WERI-Rb-1 (cell line): ENCODE data around the gene SART3.

ENCODE experiments used
- DNase-seq: peaks from one replicate; pipeline ENCODE4 v3.0.0-alpha.2; 2020
- H3K27ac ChIP-seq: fragments of 250-450 bp; sonication (Bioruptor Pico); 2 replicates; pipeline ENCODE4 v1.5.1; 2020; ENCODE audit warnings: mild to moderate bottlenecking, moderate library complexity
- H3K27me3 ChIP-seq: fragments of 250-450 bp; sonication (Bioruptor Pico); 2 replicates; pipeline ENCODE4 v1.5.1; 2021; ENCODE audit warnings: mild to moderate bottlenecking, low read depth, moderate library complexity; ENCODE audit not compliant: insufficient read depth, severe bottlenecking
- H3K36me3 ChIP-seq: fragments of 250-450 bp; sonication (Bioruptor Pico); 2 replicates; pipeline ENCODE4 v1.5.1; 2020; ENCODE audit warnings: mild to moderate bottlenecking, moderate library complexity
- H3K4me3 ChIP-seq: 2 replicates; pipeline ENCODE4 v1.5.1; 2011; ENCODE audit warnings: low read depth, mild to moderate bottlenecking, control low read depth, low read length
- H3K9me3 ChIP-seq: fragments of 250-450 bp; sonication (Bioruptor Pico); 2 replicates; pipeline ENCODE4 v1.5.1; 2021; ENCODE audit warnings: mild to moderate bottlenecking, moderate library complexity; ENCODE audit not compliant: severe bottlenecking
- TF ChIP-seq, protein P1 (sequence below): IDR thresholded peaks from 2 replicates; pipeline ENCODE4 v1.5.1; 2011; ENCODE audit warnings: low read depth, mild to moderate bottlenecking, control low read depth, inconsistent platforms, low read length

The SART3 gene

DNA sequence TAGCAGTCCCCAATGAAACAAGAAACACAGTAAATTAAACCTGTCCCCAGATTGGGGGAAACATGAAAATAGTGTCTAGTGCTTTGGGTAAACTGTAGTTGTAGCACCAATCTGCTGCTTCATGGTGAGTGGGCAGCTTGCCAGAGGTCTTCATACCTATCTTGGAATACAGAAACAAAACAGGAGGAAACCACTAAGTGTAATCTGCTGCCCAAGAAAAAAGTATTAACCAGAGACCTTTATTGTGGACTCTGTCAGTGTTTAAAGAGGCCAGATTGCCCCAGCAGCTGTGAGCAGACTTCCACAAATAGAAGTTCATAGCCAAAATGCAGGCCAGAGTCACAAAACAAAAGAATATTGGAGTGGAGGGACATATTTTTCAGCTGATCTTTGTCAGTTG lies 3.8 kb upstream of the SART3 start:
- Histone ChIP-seq H3K9me3 (no peaks in the 10 kb centered on the region), H3K4me3 (no peak overlapping the region), H3K27ac (no peak overlapping the region), H3K27me3 (no peaks in the 10 kb centered on the region), H3K36me3 (peaks cover 52% of the 10 kb centered on the region)
- TF ChIP-seq, protein P1, sequence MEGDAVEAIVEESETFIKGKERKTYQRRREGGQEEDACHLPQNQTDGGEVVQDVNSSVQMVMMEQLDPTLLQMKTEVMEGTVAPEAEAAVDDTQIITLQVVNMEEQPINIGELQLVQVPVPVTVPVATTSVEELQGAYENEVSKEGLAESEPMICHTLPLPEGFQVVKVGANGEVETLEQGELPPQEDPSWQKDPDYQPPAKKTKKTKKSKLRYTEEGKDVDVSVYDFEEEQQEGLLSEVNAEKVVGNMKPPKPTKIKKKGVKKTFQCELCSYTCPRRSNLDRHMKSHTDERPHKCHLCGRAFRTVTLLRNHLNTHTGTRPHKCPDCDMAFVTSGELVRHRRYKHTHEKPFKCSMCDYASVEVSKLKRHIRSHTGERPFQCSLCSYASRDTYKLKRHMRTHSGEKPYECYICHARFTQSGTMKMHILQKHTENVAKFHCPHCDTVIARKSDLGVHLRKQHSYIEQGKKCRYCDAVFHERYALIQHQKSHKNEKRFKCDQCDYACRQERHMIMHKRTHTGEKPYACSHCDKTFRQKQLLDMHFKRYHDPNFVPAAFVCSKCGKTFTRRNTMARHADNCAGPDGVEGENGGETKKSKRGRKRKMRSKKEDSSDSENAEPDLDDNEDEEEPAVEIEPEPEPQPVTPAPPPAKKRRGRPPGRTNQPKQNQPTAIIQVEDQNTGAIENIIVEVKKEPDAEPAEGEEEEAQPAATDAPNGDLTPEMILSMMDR: no peak
- no peak for DNase-seq

DNA sequence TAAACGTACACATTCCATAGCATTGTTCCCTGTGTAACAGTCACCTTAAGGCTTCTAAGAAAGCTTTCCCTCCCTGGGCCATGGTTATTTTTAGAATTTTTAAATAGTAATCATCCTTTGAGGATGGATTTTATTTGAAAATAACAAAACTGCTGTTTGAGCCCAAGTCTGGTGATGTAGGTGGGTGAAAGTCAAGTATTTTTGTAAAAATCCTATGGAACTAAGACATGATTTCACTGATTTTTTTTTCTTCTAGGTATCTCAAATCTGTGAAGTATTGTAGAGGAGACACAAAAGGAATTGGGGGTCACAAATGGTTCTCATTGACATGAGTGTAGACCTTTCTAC lies 2.8 kb upstream of the SART3 start:
- H3K27me3 ChIP-seq: no peaks in the 10 kb centered on the region
- no peak overlapping the region for H3K4me3 ChIP-seq
- H3K9me3 ChIP-seq: no peaks in the 10 kb centered on the region
- H3K36me3 ChIP-seq: peaks cover 52% of the 10 kb centered on the region
- DNase-seq: no peak
- no peak overlapping the region for H3K27ac ChIP-seq
- TF ChIP-seq, protein P1: no peak

DNA sequence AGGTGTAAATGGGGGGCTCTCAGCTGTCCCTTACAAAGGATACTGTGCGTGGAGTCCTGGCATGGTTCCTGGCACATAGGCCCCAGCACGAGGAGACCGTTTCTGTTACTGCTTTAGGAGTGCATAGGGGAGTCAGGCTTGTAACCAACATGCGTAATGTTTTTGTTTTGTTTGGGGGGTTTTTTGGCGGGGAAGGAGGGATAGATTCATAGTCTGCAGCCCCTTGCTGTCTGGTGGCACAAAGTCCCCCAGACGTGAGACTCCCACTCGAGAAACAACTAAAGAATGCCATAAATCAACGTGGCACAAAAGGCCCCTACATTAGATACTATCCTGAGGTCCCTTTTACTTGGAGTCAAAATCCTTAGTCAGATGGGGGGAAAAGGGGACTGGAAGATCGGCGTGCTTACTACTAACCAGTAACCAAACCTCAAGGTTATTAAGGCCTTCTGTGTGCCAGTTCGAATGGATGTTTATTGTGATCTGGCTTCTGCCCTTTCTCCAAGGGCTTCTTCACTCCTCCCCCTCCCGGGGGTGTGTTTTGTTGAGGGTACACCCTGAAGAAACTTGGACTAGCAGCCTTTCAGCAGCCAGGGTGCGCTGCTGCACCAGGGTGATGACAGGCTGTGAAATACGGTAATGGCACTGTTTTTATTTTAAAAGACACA lies 2.3 kb upstream of the SART3 start:
- Histone ChIP-seq H3K36me3 (peaks cover 54% of the 10 kb centered on the region), H3K4me3 (peak overlapping the region; percentile 73), H3K9me3 (no peaks in the 10 kb centered on the region), H3K27me3 (no peaks in the 10 kb centered on the region), H3K27ac (peak overlapping the region; percentile 81; the same call in 1 of the 2 replicates)
- peak; percentile 87 for DNase-seq
- TF ChIP-seq, protein P1: peak; percentile 86

DNA sequence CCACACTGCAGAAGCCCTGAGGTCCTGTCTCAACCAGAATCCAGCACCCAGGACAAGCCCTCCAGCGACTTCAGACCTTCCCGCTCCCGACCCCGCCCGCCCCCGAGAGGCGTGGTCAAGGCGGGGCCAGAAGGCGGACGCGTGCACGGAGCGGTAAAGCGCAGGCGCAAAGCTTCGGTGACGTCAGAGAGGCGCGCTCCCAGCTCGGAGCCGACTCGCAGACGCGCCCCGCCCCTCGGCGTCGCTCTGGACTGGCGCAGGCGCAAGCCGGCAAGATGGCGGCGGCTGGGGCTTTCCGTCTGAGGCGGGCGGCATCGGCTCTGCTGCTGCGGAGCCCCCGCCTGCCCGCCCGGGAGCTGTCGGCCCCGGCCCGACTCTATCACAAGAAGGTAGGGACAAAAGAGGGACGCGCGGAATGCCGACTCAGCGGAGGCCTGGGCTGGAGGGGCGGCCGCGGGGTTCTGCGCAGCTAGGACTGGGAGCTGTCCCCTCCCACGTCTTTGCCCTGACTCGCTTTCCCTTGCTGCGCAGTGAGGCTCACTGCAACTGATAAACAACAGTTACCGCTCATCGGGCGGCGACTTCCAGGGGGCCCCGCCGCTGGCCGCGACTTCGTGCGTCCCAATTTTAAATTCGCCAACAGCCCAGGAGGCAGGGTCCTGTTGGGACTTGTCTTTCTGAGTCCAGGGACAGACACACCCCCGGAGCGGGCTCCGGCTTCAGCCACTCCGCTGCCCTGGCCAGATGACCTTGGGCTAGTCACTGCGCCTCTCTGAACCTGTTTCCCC lies 1.6 kb upstream of the SART3 start, which contains the start of gene ISCU:
TSS of gene ISCU (plus strand) at position 249 of the 788 bp plus-strand sequence. CDS start at position 276, 27 bp downstream.
- no peaks in the 10 kb centered on the region for H3K9me3 ChIP-seq

DNA sequence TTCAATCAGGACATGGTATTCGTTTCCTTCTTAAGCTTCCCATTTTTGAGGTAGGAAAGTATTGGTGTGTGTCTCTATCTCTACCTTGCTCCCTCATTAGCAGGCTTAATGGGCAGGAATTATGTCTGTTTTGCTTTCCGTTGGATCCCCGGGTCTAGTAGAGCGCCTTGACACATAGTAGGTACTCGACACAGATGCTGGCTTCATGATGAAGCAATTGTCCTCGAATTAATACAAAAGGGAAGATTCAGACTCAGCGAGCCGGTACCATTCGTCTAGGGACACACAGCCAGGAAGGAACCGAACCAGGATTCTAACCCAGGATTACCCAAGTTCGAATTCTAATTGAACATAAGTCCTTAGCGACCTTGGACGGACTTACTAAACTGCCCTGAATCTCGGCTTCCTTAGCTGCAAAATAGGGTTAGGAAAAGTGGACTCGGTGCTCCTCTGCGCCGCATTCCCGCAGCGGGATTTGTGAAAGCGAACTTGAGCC lies 927 bp upstream of the SART3 start:
- Histone ChIP-seq H3K27ac (peak overlapping the region; percentile 93), H3K27me3 (no peaks in the 10 kb centered on the region), H3K4me3 (peak overlapping the region; percentile 73), H3K36me3 (peaks cover 48% of the 10 kb centered on the region), H3K9me3 (no peaks in the 10 kb centered on the region)
- no peak for DNase-seq
- TF ChIP-seq, protein P1: no peak

More for the DNA sequence above, 1.6 kb upstream of the SART3 start, which contains the start of gene ISCU:
- Histone ChIP-seq H3K27ac (peak within 1 kb of the TSS; percentile 93), H3K4me3 (peak within 1 kb of the TSS; percentile 73), H3K36me3 (peaks cover 52% of the 10 kb centered on the region), H3K27me3 (no peaks in the 10 kb centered on the region)
- TF ChIP-seq, protein P1: no peak
- DNase-seq: peak; percentile 97
